Peyer's patch (tissue), 4 donors: ENCODE results near the gene DVL2.

Source experiments
- CTCF ChIP-seq, 6 experiments: fragments of 450-650 bp in 4 of 6; fragments of 200-600 bp in 2 of 6; sonication (generic) in 1 of 6; IDR thresholded peaks; one replicate each; pipeline ENCODE4 v1.5.1; 2017 to 2019; ENCODE audit warnings: antibody characterized with exemption in 6 of 6, mild to moderate bottlenecking in 3 of 6, moderate library complexity in 1 of 6
- POLR2A ChIP-seq, 2 donors: fragments of 450-650 bp; IDR thresholded peaks; one replicate each; pipeline ENCODE4 v1.5.1; 2017; ENCODE audit warnings: antibody characterized with exemption in 2 of 2, mild to moderate bottlenecking in 2 of 2, moderate library complexity in 2 of 2

GRCh38 chr17:7203391-7203790 is 30.9 kb downstream of the DVL2 start:
- no peak for TF ChIP-seq CTCF (IDR thresholded peaks at IDR 0.05)
- no peak for TF ChIP-seq POLR2A (IDR thresholded peaks at IDR 0.05)
